Fibroblast of skin of left biceps (primary cell): ENCODE data around the gene CARF.
"Not testable (repeated sequence)": the region's sequence is repeated elsewhere in the genome, so short reads cannot be mapped to it uniquely, and the experiment has no call there.

Experiments used
- DNase-seq, 2 experiments: peaks; one replicate each; pipeline ENCODE4 v3.0.0-alpha.2; 2013; ENCODE audit warnings: low read depth in 2 of 2

CARF gene

DNA sequence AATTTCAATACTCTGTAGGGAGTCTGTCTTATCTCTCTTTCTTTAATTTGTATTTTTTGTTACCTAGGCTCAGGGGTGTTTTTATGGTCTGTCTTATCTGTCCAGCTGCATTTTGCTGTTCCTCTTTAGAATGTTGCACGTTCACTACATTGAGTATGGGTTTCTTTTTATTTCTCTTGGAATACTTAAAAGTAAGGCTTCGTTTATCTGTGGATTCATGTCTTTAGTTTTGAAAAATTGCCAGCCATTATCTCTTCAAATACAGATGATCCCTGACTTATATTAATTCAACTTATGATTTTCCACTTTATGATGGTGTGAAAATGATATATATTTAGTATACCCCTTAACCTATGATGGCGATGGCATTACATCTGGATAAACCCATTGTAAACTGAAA lies 26.9 kb downstream of the CARF start:
- DNase-seq = no peak

DNA sequence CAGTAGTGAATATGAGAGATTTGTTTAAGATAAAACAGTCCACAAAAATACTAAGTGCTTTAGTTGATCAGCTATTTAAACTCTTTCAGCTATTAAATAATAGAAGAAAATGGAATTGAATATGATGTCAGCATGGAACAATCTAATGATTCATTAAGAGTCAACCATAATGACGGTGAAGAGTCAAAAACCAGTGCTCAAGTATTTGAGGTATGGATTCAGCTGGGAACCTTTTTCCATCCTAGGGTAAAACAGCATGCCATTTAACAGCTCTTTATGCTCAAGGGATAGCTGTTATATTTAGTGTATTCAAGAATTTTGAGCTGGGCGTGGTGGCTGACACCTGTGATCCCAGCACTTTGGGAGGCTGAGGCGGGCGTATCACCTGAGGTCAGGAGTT lies 29.7 kb downstream of the CARF start:
- no peak for DNase-seq

GRCh38 chr2:202944408-202944807 lies 32.3 kb downstream of the CARF start:
- DNase-seq = no peak

DNA sequence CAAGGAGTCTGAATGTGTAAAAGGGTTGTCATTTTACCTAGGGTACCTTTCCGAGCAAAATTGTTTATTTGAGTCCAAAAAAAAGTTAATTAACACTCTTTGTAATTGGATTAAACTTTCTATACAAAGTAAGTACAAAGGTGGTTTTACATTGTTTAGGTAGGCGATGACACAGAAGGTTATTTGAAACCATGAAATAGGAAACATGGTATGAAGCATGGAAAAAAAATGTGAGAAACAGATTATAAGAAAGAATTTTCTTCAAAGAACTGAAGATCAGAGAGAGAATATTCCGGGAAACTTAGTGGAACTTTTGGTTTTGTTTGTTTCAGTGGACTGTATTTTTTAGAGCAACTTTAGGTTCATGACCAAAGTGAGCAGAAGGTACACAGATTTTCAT lies 32.7 kb downstream of the CARF start:
- DNase-seq = no peak

GRCh38 chr2:202945497-202945896 lies 33.4 kb downstream of the CARF start:
- DNase-seq = no peak

DNA sequence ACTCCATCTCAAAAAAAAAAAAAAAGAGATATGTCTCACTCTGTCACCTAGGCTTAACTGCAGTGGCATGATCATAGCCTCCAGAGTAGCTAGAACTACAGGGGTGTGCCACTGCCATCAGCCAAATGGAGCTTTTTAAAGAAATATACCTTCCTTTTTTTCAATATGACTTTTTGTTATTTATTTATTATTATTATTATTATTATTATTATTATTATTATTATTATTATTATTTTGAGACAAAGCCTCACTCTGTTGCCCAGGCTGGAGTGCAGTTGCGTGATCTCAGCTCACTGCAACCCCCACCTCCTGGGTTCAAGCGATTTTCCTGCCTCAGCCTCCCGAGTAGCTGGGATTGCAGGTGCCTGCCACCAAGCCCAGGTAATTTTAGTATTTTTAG lies 37.3 kb downstream of the CARF start:
- DNase-seq = not testable (repeated sequence)

DNA sequence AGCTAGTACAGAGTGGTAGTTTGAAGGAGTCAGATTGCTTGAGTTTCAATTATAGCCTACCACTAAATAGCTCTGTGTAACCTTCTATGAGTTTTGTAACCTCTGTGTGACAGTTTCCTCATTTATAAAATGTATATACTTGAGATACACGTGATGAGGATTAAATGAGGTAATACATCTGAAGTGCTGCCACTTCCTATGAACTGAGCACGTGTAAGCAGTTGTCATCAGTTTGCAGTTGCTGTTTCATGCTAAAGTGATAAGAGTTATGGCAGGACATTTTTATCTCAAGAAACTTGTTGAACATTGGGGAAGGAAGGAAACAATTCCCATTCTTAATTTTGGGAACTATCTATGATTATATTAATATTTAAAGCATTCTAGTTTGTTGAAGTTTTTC lies 38.5 kb downstream of the CARF start:
- DNase-seq = no peak

- no peak for DNase-seq
Measured at GRCh38 chr2:202960524-202960923, 48.4 kb downstream of the CARF start.

DNA sequence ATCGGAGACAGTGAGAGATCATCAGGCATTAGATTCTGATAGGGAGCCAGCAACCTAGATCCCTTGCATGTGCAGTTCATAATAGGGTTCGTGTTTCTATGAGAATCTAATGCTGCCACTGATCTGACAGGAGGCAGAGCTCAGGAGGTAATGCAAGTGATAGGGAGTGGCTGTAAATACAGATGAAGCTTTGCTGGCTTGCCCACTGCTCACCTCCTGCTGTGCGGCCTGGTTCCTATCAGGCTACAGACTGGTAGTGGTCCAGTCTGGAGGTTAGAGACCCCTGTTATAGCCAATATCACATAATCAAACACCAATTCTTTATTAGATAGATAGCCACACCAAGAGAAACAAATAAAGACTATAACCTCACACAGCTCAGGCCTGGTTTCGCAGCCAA lies 51.6 kb downstream of the CARF start:
- no peak for DNase-seq

- DNase-seq = peak; percentile 1 to 5
Measured at GRCh38 chr2:202965810-202966460, 53.9 kb downstream of the CARF start.

DNA sequence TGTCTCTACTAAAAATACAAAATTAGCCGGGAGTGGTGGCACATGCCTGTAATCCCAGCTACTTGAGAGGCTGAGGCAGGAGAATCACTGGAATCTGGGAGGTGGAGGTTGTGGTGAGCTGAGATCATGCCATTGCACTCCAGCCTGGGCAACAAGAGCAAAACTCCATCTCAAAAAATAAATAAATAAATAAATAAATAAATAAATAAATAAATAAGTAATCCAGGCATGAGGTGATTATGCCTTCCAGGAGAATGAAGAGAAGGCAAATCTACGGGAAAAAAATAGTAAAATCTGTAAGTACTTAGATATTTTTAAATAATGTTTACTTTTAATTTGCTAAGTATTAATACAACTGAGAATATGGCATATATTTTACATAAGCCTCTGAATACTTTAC lies 57.3 kb downstream of the CARF start:
- DNase-seq = not testable (repeated sequence)

DNA sequence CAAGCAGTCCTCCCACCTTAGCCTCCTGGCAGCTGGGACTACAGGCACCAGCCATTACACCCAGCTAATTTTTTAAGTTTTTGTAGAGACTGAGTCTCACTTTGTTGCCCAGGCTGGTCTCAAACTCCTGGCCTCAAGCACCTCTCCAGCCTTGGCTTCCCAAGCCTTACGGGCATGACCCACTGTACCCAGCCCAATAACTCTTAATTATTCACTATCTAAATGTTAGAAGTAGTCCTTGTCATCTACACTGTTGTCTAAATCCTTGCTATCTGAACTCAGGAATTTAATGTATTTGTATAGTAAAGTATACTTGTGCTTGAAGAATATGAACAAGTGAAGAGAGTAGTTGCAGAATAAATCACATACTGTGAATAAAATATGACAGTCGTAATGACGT lies 64.7 kb downstream of the CARF start:
- DNase-seq = no peak

DNA sequence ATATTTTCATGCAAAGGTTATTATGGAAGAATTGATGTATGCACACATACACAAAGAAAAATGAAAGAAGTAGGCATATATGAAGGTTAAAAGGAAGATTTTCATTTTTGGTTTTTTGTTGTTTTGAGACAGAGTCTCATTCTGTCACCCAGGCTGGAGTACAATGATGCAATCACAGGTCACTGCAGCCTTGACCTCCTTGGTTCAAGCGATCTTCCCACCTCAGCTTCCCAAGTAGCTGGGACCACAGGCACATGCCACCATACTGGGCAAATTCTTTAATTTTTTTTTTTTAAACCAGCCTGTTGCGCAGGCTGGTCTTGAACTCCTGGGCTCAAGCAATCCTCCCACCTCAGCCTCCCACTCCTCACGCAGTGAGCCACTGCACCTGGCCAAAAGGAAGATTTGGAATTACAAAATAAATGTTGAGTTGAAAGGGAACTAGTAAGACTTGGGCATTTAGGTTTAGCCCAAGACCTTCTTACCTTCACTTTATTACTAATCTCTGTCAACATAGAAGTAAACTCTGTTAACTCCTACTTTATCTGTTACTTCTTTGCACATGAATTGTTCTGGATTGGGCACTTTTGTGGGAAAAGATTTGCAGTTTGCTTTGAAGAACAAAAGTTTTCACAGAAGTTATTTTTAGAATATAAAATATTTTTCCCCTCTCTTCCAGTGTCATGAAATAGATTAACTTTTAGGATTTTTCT lies 70.9 kb downstream of the CARF start:
- no peak for DNase-seq

DNA sequence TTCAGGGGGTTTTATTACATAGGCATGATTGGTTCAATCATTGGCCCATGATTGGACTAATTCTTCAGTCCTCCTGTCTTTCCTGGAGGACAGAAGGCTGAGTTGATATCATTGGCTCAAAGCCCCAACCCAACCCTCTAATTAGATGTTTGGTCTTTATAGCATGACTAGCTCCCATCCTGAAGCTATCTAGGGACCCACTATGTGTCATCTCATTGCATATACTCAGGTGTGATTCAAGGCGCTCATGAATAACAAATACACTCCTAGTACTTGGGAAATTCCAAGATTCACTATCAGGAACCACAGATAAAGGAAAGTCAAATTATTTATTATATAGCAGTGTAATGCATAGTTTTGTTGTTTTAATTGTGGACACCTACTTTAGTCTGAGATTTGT lies 77.7 kb downstream of the CARF start:
- DNase-seq = no peak

DNA sequence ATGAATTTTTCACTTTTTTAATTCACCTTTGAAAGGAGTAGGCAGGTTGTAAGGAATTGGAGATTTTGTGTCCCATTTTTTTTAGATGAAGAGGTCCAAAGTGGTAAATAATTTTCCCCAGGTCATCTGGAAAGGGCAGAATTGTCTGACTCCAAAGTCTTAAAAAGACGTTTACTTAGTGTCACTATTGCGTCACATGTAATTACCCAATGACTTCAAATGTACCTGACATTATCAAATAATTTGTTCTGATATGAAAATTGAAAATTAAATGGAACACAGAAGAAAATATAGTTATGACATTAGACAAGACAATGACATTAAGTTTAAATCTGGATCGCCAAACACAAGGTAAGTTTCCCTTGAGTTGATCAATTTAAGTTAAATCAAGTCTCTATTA lies 78.4 kb downstream of the CARF start:
- DNase-seq = no peak

GRCh38 chr2:202997113-202997512 lies 85.0 kb downstream of the CARF start:
- DNase-seq = not testable (repeated sequence)

DNA sequence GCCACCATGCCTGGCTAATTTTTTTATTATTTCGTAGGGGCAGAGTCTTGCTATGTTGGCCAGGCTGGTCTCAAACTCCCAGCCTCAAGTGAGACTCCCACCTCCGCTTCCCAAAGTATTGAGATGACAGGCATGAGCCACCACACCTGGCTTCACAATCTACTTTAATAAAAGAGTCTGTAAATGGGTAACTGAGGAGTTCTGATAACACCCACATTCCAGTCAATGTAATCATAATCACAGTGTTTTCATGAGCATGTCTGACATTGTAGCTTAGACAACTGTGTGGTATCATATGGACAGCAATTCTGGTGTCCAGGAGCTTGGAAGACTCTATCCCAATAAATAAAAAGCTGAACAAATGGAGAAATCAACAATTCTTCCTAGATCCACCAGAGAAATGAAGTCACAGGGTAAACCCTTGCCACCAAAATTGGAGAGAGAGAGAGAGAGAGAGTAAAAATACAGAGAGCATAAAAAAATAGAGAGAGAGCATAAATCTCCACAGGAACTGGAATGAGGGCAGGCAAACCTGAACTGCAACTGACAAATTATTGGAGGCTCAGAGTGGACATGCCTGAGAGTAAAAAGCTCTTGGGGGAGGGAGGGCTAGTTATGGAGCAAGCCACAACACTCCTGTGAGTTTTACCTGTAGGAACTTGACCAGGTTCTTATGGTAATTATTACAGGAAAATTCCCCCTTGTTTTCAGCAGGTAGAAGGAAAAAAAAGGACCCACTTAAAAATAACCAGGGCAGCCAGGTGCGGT lies 90.2 kb downstream of the CARF start:
- no peak for DNase-seq

GRCh38 chr2:203003716-203004115 lies 91.6 kb downstream of the CARF start:
- DNase-seq = no peak

GRCh38 chr2:203014456-203015199 lies 102.6 kb downstream of the CARF start, which contains the start of gene NBEAL1:
Gene NBEAL1 (plus strand): TSS chr2:203014875. CDS start chr2:203016385, 1,510 bp downstream.
- peak; percentile 97 to 98 for DNase-seq

DNA sequence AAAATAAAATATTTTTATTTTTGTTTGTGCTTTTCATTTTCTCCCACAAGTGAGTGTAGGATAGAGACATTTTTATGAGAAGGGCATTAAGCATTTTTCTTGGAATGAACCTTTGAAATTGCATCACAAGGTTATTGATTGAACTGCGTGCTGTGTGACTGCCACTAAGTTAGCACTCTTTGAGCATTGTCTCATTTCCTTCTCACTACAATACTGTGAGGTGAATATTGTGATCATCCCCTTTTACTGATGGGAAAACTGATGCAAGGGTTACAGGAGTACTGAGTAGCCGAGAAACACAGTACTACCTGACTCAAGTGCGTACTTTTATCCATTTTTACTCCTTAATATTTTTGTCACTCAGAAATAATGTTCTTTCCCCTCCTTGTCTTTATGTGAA lies 104.6 kb downstream of the CARF start:
- no peak for DNase-seq

- DNase-seq = no peak
Measured at GRCh38 chr2:203018181-203018580, 106.1 kb downstream of the CARF start.

DNA sequence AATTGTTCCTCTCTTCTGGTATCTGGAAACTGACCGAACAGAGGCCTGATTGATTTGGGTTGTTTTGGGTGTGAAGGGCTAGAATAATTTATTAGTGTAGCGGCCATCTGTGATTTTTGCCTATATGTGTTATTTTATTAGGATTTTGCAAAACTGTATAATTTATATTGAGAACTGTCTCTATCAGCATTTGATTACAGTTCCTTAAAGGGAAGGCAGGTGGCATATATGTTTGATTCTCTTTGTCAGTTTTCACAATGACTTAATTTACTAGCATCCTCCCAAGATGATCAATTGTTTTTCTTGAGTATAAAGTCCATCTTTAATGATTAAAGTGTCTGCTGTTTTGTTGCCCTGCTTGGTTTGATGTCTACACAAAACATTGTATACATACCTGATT lies 107.1 kb downstream of the CARF start:
- no peak for DNase-seq
